A673 (cell line): ENCODE results near the gene CDR2L. TPM values are rescaled to one million over a fixed set of nuclear protein-coding genes. Genes with fewer than 3 reads are reported as not detected.

Experiments used
- BruUV-seq: library from RNA; stranded (reverse); fragments of 400-500 nt; replicated peaks from 2 replicates; lab custom pipeline; 2021; lab: Mats Ljungman, UMichigan
- CTCF ChIA-PET: fragments of 300-600 bp; sonication (Branson Sonifier 250); formaldehyde crosslinking; loops from one replicate; lab custom pipeline; 2022; ENCODE audit warnings: antibody characterized with exemption; lab: Charles Lee
- POLR2A ChIA-PET: fragments of 300-600 bp; sonication (Branson Sonifier 250); formaldehyde crosslinking; loops from one replicate; lab custom pipeline; 2022; ENCODE audit warnings: antibody characterized with exemption; ENCODE audit not compliant: low non-redundant PET; lab: Charles Lee
- DNase-seq: peaks from one replicate; pipeline ENCODE4 v3.0.0-alpha.2; 2015; ENCODE audit warnings: low spot score
- H3K27ac ChIP-seq: fragments of 200-600 bp; sonication (generic); 2 replicates; pipeline ENCODE4 v1.5.1; 2016; ENCODE audit warnings: mixed run types, low read depth, mild to moderate bottlenecking, mixed read lengths, antibody characterized with exemption, low read length; ENCODE audit not compliant: poor library complexity, severe bottlenecking
- H3K27me3 ChIP-seq: fragments of 200-600 bp; sonication (generic); replicated peaks from 2 replicates; pipeline ENCODE4 v1.6.1; 2017; ENCODE audit warnings: mixed run types, low read depth, mild to moderate bottlenecking, mixed read lengths, antibody characterized with exemption, low read length; ENCODE audit not compliant: insufficient read depth, poor library complexity
- H3K36me3 ChIP-seq: fragments of 200-600 bp; sonication (generic); 2 replicates; pipeline ENCODE4 v1.6.1; 2016; ENCODE audit warnings: mixed run types, mild to moderate bottlenecking, mixed read lengths, antibody characterized with exemption, low read length; ENCODE audit not compliant: insufficient read depth, poor library complexity, severe bottlenecking
- H3K4me1 ChIP-seq: fragments of 200-600 bp; sonication (generic); 2 replicates; pipeline ENCODE4 v1.6.1; 2017; ENCODE audit warnings: mixed run types, mild to moderate bottlenecking, mixed read lengths, antibody characterized with exemption, low read length; ENCODE audit not compliant: insufficient read depth, poor library complexity, severe bottlenecking
- H3K4me3 ChIP-seq: fragments of 200-600 bp; sonication (generic); 2 replicates; pipeline ENCODE4 v1.5.1; 2016; ENCODE audit warnings: low read depth, mixed run types, mild to moderate bottlenecking, mixed read lengths, low read length; ENCODE audit not compliant: poor library complexity, severe bottlenecking
- H3K9me3 ChIP-seq: fragments of 200-600 bp; sonication (generic); 2 replicates; pipeline ENCODE4 v1.6.1; 2016; ENCODE audit warnings: mixed run types, low read depth, mild to moderate bottlenecking, mixed read lengths, antibody characterized with exemption, low read length; ENCODE audit not compliant: poor library complexity, severe bottlenecking
- CTCF ChIP-seq: fragments of 300-800, 200-600 bp; sonication (generic); conservative IDR thresholded peaks from 2 replicates; pipeline ENCODE4 v1.5.1; 2017; ENCODE audit warnings: low read depth, mild to moderate bottlenecking, antibody characterized with exemption, low read length, moderate library complexity, mixed read lengths
- EZH2 ChIP-seq: fragments of 200-600 bp; sonication (generic); IDR thresholded peaks from 2 replicates; pipeline ENCODE4 v1.6.1; 2017; ENCODE audit warnings: borderline replicate concordance, low read depth, mild to moderate bottlenecking, mixed read lengths, antibody characterized with exemption, low read length; ENCODE audit not compliant: poor library complexity, severe bottlenecking
- intact Hi-C: fragments of 100-400 bp; cut with micrococcal nuclease; formaldehyde crosslinking; loops from one replicate; pipeline ENCODE4 v1.10.0; 2022; ENCODE audit not compliant: unreplicated experiment
- total RNA-seq: library from RNA; stranded (reverse); gene quantifications from 2 replicates; pipeline ENCODE4 v1.2.3, GENCODE V29; 2021

The CDR2L gene
- total RNA-seq, 1 experiment from 2014 or later = 5.8 TPM

DNA sequence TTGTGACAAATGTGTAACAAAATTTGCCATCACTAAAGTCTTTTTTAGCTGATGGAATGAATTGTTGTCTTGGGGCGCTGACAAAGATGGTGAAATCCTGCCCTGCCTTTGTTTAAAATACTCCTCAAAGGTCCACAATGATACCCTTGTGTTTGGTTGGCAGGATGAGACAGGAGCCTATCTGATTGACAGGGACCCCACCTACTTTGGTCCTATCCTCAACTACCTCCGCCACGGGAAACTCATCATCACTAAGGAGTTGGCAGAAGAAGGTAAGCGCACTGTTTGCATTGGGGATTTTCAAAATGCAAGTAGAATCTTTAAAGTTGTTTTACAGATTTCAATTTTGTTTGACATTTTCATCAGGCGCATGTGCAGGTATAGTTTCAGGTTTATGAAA, 61.6 kb downstream of the CDR2L start:
- no peak for TF ChIP-seq CTCF
- no peak for TF ChIP-seq EZH2
- intact Hi-C loops = no loop called here
- CTCF ChIA-PET = no interaction called here
- Histone ChIP-seq H3K9me3 (no peaks in the 10 kb centered on the region), H3K4me3 (no peak overlapping the region), H3K27ac (no peak overlapping the region), H3K27me3 (no peaks in the 10 kb centered on the region), H3K36me3 (peaks cover 26% of the 10 kb centered on the region), H3K4me1 (peaks cover 9% of the 10 kb centered on the region)
- BruUV-seq = no TSS peak
- POLR2A ChIA-PET = interaction anchor here (0.6 kb wide), 1 partner anchor 11 kb away, joined by 3 read pairs; no protein-coding TSS in a partner anchor
- no peak for DNase-seq

DNA sequence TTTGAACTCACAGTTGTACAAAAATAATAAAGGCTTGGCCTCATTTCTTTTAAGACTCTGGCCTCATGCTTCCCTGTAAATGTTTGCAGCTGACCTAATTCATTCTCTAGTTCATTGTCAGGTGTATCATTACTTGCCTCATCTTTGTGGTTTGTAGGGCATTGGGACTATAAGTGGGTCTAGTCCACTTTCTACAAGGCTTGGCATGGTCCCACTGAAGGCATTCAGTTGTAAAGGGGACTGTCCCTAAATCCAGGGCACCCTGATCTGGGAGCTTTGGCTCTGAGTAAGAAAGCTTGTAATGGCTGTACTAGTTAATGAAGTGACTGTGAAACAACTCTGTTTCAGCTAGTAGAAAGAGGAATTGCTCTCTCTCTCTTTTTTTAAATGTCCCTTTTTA, 62.3 kb downstream of the CDR2L start:
- DNase-seq = no peak
- H3K36me3 ChIP-seq = peaks cover 31% of the 10 kb centered on the region
- no peaks in the 10 kb centered on the region for H3K9me3 ChIP-seq
- no TSS peak for BruUV-seq
- no peak overlapping the region for H3K4me3 ChIP-seq
- H3K4me1 ChIP-seq = peaks cover 9% of the 10 kb centered on the region
- intact Hi-C loops = no loop called here
- TF ChIP-seq CTCF (no peak), EZH2 (no peak)
- H3K27me3 ChIP-seq = no peaks in the 10 kb centered on the region
- no peak overlapping the region for H3K27ac ChIP-seq
- POLR2A ChIA-PET = no interaction called here
- CTCF ChIA-PET = no interaction called here

- POLR2A ChIA-PET = no interaction called here
Measured at GRCh38 chr17:75051941-75052340, 64.5 kb downstream of the CDR2L start.

More at GRCh38 chr17:75051941-75052340, 64.5 kb downstream of the CDR2L start:
- Histone ChIP-seq H3K27me3 (no peaks in the 10 kb centered on the region), H3K4me3 (no peak overlapping the region), H3K27ac (no peak overlapping the region), H3K4me1 (peaks cover 9% of the 10 kb centered on the region), H3K36me3 (peaks cover 39% of the 10 kb centered on the region), H3K9me3 (no peaks in the 10 kb centered on the region)
- intact Hi-C loops = no loop called here
- BruUV-seq = no TSS peak
- TF ChIP-seq CTCF (no peak), EZH2 (no peak)
- no peak for DNase-seq
- CTCF ChIA-PET = no interaction called here

Other genes with a start within 250 kb of the CDR2L start
- 33.8 and 47.9 TPM in 2 replicates for gene NHERF1, start 239.0 kb upstream of the CDR2L start, total RNA-seq
- 55.6 and 60.6 TPM in 2 replicates for gene NAT9, start 211.3 kb upstream of the CDR2L start, total RNA-seq
- gene GRIN2C, start 127.7 kb upstream of the CDR2L start, total RNA-seq = 0.09 and 0.24 TPM in 2 replicates
- 17.8 and 22.3 TPM in 2 replicates for gene FDXR, start 114.6 kb upstream of the CDR2L start, total RNA-seq
- not detected in 2 replicates for gene FADS6, start 94.0 kb upstream of the CDR2L start, total RNA-seq
- not detected in 2 replicates for gene USH1G, start 64.4 kb upstream of the CDR2L start, total RNA-seq
- not detected in 2 replicates for gene OTOP2, start 63.4 kb upstream of the CDR2L start, total RNA-seq
- gene OTOP3, start 51.7 kb upstream of the CDR2L start, total RNA-seq = not detected in 2 replicates
- 1.2 and 2.9 TPM in 2 replicates for gene HID1, start 14.9 kb upstream of the CDR2L start, total RNA-seq
- 59.9 and 61.4 TPM in 2 replicates for gene MRPL58, start 25.0 kb downstream of the CDR2L start, total RNA-seq
- 291 and 311 TPM in 2 replicates for gene ATP5PD, start 59.3 kb downstream of the CDR2L start, total RNA-seq
- gene KCTD2, start 59.6 kb downstream of the CDR2L start, total RNA-seq = 25.6 and 25.7 TPM in 2 replicates
- gene SLC16A5, start 100.3 kb downstream of the CDR2L start, total RNA-seq = 0.80 and 3.1 TPM in 2 replicates
- 11.8 and 12.3 TPM in 2 replicates for gene ARMC7, start 122.3 kb downstream of the CDR2L start, total RNA-seq
- 43.3 and 50.0 TPM in 2 replicates for gene NT5C, start 144.1 kb downstream of the CDR2L start, total RNA-seq
- 493 and 526 TPM in 2 replicates for gene JPT1, start 166.9 kb downstream of the CDR2L start, total RNA-seq
- gene SUMO2, start 195.3 kb downstream of the CDR2L start, total RNA-seq = 681 and 703 TPM in 2 replicates
- gene NUP85, start 218.0 kb downstream of the CDR2L start, total RNA-seq = 140 and 156 TPM in 2 replicates